SK-N-MC (cell line): ENCODE measurements around the gene ME3.

Experiments used
- DNase-seq: peaks from one replicate; pipeline ENCODE4 v3.0.0-alpha.2; 2011; ENCODE audit warnings: low read depth, low spot score
- H3K27ac ChIP-seq: fragments of 200-600 bp; sonication (generic); 2 replicates; pipeline ENCODE4 v1.5.1; 2016; ENCODE audit warnings: mixed run types
- H3K36me3 ChIP-seq: fragments of 200-600 bp; sonication (generic); 2 replicates; pipeline ENCODE4 v1.6.1; 2017; ENCODE audit warnings: antibody characterized with exemption, low read length, mixed read lengths; ENCODE audit not compliant: insufficient read depth
- H3K4me3 ChIP-seq: fragments of 200-600 bp; sonication (generic); 2 replicates; pipeline ENCODE4 v1.5.1; 2016
- H3K9ac ChIP-seq: fragments of 200-600 bp; sonication (generic); 2 replicates; pipeline ENCODE4 v1.8.0; 2017; ENCODE audit warnings: mixed run types, mixed read lengths; ENCODE audit not compliant: insufficient read length
- H3K9me3 ChIP-seq: fragments of 200-600 bp; sonication (generic); 2 replicates; pipeline ENCODE4 v1.6.1; 2017; ENCODE audit warnings: low read depth, mild to moderate bottlenecking, antibody characterized with exemption, low read length, moderate library complexity, mixed read lengths
- EZH2 ChIP-seq: fragments of 200-600 bp; sonication (generic); IDR thresholded peaks from one replicate; pipeline ENCODE4 v1.6.1; 2017; ENCODE audit warnings: antibody characterized with exemption
- FOXP2 ChIP-seq: optimal IDR thresholded peaks from 2 replicates; pipeline ENCODE3; 2011; ENCODE audit warnings: mild to moderate bottlenecking, moderate library complexity; ENCODE audit not compliant: insufficient read depth; ENCODE audit errors: extremely low read length, control extremely low read depth
- POLR2AphosphoS5 ChIP-seq: IDR thresholded peaks from 2 replicates; pipeline ENCODE4 v1.6.1; 2012; ENCODE audit warnings: mild to moderate bottlenecking, low read depth, low read length, borderline replicate concordance

ME3 gene

GRCh38 chr11:86513746-86514373, 158.6 kb downstream of the ME3 start:
- Histone ChIP-seq H3K27ac (no peak overlapping the region), H3K9ac (no peak overlapping the region), H3K9me3 (no peaks in the 10 kb centered on the region), H3K36me3 (no peaks in the 10 kb centered on the region), H3K4me3 (no peak overlapping the region)
- DNase-seq, result no peak
- TF ChIP-seq POLR2AphosphoS5, result no peak
- no peak for TF ChIP-seq FOXP2
- no peak for TF ChIP-seq EZH2

- Histone ChIP-seq H3K27ac (no peak overlapping the region), H3K4me3 (no peak overlapping the region), H3K9me3 (no peaks in the 10 kb centered on the region), H3K9ac (no peak overlapping the region), H3K36me3 (no peaks in the 10 kb centered on the region)
- TF ChIP-seq POLR2AphosphoS5, result no peak
- TF ChIP-seq FOXP2, result no peak
- no peak for TF ChIP-seq EZH2
- no peak for DNase-seq
These were observed 159.3 kb downstream of the ME3 start for GRCh38 chr11:86513138-86513537.

- Histone ChIP-seq H3K9me3 (no peaks in the 10 kb centered on the region), H3K27ac (no peak overlapping the region), H3K36me3 (no peaks in the 10 kb centered on the region), H3K4me3 (no peak overlapping the region), H3K9ac (no peak overlapping the region)
- DNase-seq, result no peak
- no peak for TF ChIP-seq EZH2
- no peak for TF ChIP-seq FOXP2
- no peak for TF ChIP-seq POLR2AphosphoS5
These were observed 161.3 kb downstream of the ME3 start for GRCh38 chr11:86511086-86511551.

- no peak for DNase-seq
- no peaks in the 10 kb centered on the region for H3K9me3 ChIP-seq
- no peak overlapping the region for H3K4me3 ChIP-seq
- TF ChIP-seq EZH2 (no peak), FOXP2 (no peak), POLR2AphosphoS5 (no peak)
- no peak overlapping the region for H3K27ac ChIP-seq
- H3K36me3 ChIP-seq, result no peaks in the 10 kb centered on the region
- H3K9ac ChIP-seq, result no peak overlapping the region
These were observed 161.7 kb downstream of the ME3 start for GRCh38 chr11:86510674-86511073.

- no peak for TF ChIP-seq EZH2
- Histone ChIP-seq H3K9ac (no peak overlapping the region), H3K4me3 (no peak overlapping the region), H3K36me3 (no peaks in the 10 kb centered on the region), H3K27ac (no peak overlapping the region), H3K9me3 (no peaks in the 10 kb centered on the region)
- DNase-seq, result no peak
These were observed 162.3 kb downstream of the ME3 start for GRCh38 chr11:86510097-86510496.

GRCh38 chr11:86509588-86509974, 162.8 kb downstream of the ME3 start:
- no peaks in the 10 kb centered on the region for H3K36me3 ChIP-seq
- no peak overlapping the region for H3K27ac ChIP-seq
- TF ChIP-seq POLR2AphosphoS5 (no peak), FOXP2 (no peak), EZH2 (no peak)
- no peaks in the 10 kb centered on the region for H3K9me3 ChIP-seq
- no peak overlapping the region for H3K9ac ChIP-seq
- no peak overlapping the region for H3K4me3 ChIP-seq
- DNase-seq, result no peak

- DNase-seq, result no peak
- H3K9ac ChIP-seq, result no peak overlapping the region
- no peaks in the 10 kb centered on the region for H3K9me3 ChIP-seq
- H3K27ac ChIP-seq, result no peak overlapping the region
- H3K4me3 ChIP-seq, result no peak overlapping the region
- no peak for TF ChIP-seq EZH2
- H3K36me3 ChIP-seq, result no peaks in the 10 kb centered on the region
These were observed 163.5 kb downstream of the ME3 start for GRCh38 chr11:86508604-86509587.

GRCh38 chr11:86507249-86507845, 165.1 kb downstream of the ME3 start:
- TF ChIP-seq EZH2, result no peak
- TF ChIP-seq POLR2AphosphoS5, result no peak
- no peak for TF ChIP-seq FOXP2
- H3K36me3 ChIP-seq, result no peaks in the 10 kb centered on the region
- no peak overlapping the region for H3K4me3 ChIP-seq
- no peak overlapping the region for H3K27ac ChIP-seq
- H3K9ac ChIP-seq, result no peak overlapping the region
- H3K9me3 ChIP-seq, result no peaks in the 10 kb centered on the region
- DNase-seq, result no peak
